Adrenal gland (tissue), 5 donors: ENCODE results near the gene CEP162.

ENCODE experiments used
- POLR2A ChIP-seq, 2 donors: fragments of 450-650 bp; IDR thresholded peaks; one replicate each; pipeline ENCODE4 v1.6.1; 2017; ENCODE audit warnings: antibody characterized with exemption in 2 of 2, mild to moderate bottlenecking in 2 of 2, moderate library complexity in 1 of 2
- TF ChIP-seq, protein P1 (sequence below), 6 experiments: fragments of 450-650 bp in 4 of 6; fragments of 200-600 bp in 2 of 6; sonication (generic) in 1 of 6; IDR thresholded peaks; 1 replicate in 5 of 6; 2 replicates in 1 of 6; pipeline versions ENCODE4 v1.5.1 to v1.8.0; 2016 to 2021; ENCODE audit warnings: antibody characterized with exemption in 6 of 6, mild to moderate bottlenecking in 2 of 6, moderate library complexity in 1 of 6
- donor health status: DM: no; HTN: no; CAD: no.

GRCh38 chr6:84182001-84182400 is 45.4 kb downstream of the CEP162 start:
- TF ChIP-seq, protein P1, sequence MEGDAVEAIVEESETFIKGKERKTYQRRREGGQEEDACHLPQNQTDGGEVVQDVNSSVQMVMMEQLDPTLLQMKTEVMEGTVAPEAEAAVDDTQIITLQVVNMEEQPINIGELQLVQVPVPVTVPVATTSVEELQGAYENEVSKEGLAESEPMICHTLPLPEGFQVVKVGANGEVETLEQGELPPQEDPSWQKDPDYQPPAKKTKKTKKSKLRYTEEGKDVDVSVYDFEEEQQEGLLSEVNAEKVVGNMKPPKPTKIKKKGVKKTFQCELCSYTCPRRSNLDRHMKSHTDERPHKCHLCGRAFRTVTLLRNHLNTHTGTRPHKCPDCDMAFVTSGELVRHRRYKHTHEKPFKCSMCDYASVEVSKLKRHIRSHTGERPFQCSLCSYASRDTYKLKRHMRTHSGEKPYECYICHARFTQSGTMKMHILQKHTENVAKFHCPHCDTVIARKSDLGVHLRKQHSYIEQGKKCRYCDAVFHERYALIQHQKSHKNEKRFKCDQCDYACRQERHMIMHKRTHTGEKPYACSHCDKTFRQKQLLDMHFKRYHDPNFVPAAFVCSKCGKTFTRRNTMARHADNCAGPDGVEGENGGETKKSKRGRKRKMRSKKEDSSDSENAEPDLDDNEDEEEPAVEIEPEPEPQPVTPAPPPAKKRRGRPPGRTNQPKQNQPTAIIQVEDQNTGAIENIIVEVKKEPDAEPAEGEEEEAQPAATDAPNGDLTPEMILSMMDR (IDR thresholded peaks at IDR 0.05) = no peak
- TF ChIP-seq POLR2A (IDR thresholded peaks at IDR 0.05) = no peak
